ENCODE measurements around the gene ZBTB32.

- TF ChIP-seq EZH2 (IDR thresholded peaks at IDR 0.05; ENCODE audit: low read length, unreplicated experiment): no peak
- TF ChIP-seq CTCF (conservative IDR thresholded peaks at IDR 0.05; ENCODE audit: low read depth, low read length): no peak
Measured at GRCh38 chr19:35730326-35730725, 26.0 kb downstream of the ZBTB32 start.
